GM19193 (cell line): ENCODE measurements around the gene MMS22L.

Source experiments
- POLR2A ChIP-seq: IDR thresholded peaks from 4 replicates; pipeline ENCODE4 v1.6.1; 2011; ENCODE audit not compliant: insufficient read depth, insufficient read length; ENCODE audit errors: extremely low read depth

The MMS22L gene

DNA sequence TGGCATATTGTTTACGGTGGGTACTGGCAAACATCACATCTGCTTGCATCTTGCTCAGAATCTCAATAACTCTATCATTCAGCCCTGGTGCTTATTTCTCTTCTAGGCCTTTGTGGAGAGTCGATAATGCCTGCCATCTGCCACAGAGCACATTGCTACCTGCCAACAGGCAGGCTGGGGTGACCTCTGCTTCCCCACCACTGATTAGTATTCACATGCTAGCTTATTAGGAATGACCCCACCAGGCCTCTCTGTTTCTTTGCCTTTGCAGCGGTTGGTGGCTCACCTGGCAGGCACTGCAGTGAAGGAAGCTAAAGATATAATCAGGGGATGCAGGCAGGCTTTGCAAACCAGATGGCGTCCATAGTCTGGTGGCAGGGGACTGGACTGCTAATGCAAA is 154.5 kb downstream of the MMS22L start:
- no peak for TF ChIP-seq POLR2A

DNA sequence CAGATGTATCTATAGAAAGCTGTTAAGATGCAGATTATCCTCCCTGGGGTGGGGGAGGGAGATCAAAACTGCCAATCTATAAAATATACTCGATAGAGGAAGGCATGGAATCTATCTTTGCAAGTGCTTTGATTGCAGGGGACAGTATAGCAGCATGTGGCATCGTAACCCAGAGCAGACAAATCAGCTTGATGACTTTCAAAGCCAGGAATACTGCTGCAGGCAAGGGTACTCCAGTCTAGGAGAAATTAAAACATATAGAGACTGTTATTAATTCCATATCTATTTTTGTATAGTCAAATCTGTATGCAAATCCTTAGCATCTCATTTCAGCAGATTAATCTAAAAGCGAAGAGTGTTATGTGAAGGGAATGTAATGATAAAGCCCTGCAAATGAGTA is 159.4 kb downstream of the MMS22L start:
- no peak for TF ChIP-seq POLR2A

DNA sequence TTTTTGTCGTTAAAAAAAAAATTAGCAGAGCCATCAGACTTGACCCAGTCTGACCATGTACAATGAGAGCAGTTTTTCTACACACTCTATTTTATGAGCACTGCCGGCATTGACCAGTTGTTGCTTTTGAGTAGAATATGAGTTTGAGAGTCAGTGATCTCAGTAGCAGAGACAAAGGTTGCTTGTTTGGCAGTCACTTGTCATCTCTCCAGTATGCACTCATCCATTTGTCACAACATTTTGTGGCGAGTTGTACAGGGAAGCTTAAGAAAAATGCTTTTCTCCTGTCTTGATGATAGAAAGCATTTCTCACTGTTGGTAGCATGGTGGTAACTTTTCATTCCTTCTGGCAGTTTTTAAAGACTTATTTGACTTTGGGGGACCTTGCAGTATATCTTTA is 159.9 kb downstream of the MMS22L start:
- no peak for TF ChIP-seq POLR2A

DNA sequence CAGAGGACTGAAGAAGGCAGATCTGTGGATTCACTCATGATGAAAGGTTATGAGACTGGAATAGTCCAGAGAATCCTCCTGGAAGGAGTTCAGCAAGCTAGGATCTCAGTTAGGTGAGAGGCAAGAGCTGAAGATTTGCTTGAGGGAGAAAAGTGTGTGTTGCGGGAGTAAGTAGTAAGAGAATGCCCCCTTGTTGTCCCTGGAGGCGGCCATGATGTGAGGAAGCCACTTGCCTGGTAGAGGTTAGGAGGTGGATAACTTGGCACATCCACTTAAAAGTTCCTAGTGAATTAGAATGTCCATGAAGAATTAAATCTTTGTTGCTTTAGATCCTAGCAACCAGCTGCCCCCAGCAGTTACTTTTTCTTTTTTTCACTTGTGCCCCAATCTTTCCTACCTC is 162.5 kb downstream of the MMS22L start:
- TF ChIP-seq POLR2A = no peak

DNA sequence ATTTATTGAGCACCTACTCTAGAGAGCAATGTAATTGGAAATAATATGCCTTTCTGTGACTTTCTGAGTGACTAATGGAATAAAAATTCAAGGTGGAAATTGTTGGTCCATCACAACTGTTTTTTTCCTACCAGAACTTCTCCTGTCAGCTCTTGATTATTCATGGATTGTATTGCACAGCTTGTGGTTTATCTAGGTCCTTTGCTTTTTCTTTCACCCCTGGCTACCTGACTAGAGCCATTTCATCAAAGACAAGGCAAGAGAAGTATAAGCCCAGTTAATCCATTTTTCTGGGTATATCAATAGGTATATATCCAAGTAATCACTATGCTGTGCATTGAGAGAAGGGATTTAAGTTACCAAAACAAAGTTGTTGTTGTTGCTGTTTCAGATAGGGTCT is 168.4 kb downstream of the MMS22L start:
- no peak for TF ChIP-seq POLR2A

DNA sequence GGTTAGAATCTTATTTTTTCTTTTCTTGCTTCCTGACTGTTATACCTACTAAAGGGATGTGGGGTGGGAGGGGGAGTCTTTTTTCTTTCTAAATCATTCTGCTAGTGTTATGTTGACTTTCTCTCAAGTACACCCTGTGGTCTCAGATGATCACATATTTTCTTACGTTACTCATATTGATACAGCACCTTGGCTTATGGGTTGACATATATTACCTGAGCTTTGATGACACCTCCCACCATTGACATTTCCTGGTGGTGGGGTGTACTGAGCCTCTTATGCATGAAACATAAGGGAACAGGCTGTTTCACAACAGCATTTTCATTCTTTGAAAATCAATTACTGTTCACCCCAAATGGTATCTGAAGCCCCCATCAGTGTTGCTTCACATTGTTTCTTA is 169.8 kb downstream of the MMS22L start:
- no peak for TF ChIP-seq POLR2A

DNA sequence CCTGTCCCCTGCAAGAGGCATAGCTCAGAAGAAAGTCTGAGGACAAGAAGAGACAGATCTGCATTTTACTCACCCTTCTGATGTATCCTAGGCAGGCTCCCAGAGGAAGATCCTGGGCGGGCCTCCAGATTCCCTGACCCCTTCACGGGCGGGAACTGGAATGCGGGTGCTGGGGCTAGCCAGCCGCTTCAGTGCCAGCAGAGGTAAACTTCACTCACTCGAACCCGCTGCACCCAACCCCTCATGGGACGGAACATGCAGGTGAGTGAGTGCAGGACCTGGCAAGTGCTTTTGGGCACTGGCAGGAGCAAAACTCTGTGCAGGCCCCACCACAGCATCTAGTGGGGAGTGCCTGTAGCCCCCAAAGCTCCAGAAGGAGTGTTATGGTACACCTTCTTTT is 171.8 kb downstream of the MMS22L start:
- TF ChIP-seq POLR2A = no peak

DNA sequence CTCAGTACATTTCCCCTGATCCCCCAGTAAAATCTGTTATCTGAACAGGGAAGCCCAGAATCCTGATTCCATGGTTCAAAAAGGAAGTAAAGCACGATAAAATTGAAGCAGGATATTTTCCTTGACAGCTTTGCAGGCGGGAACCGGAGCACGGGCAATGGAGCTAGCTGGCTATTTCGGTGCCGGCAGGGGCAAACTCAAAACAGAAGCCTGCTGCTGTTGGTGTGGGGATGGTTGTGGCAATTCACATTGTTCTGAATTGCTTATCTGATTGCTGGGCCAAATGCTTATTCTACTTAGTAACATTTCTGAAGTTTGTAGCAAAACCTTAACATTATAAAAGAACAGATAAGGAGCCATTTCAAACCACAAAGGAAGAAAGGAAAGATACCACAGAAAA is 172.4 kb downstream of the MMS22L start:
- TF ChIP-seq POLR2A = no peak

DNA sequence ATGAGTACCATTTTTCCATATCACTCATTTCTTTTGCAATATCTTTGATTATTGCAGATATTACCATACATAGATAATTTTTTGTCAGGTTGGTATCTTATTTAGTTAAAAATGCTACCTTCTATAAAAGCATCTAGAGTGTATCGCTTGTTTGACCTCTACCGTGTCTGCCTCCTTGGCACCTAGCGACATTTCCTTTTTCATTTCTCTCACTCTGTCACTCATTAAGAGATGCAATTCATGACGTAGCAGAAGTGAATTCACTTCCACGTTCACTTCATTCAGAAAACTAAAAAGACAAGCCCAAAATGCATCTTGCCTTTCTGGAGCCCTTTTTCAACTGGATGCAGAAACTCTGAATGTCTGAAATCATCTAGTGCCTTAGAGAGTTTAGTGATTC is 172.9 kb downstream of the MMS22L start:
- TF ChIP-seq POLR2A = no peak

DNA sequence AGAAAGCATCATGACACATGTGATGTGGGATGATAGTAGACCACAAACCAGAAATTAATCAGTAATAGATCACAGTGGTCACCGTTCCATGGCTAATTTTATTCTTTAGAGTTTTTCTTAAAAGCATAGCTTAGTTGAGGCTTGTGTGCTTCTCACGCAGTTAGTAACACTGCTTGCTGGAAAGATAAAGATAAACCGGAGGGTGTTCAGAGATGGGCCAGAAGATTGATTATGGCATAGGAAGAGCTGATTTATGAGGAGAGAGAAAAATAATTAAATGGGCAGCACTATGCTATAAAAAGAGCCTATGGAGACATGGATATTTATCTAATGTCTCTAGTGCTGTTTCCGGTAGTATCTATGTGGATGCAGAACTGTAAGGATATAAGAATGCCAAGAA is 173.6 kb downstream of the MMS22L start:
- no peak for TF ChIP-seq POLR2A

DNA sequence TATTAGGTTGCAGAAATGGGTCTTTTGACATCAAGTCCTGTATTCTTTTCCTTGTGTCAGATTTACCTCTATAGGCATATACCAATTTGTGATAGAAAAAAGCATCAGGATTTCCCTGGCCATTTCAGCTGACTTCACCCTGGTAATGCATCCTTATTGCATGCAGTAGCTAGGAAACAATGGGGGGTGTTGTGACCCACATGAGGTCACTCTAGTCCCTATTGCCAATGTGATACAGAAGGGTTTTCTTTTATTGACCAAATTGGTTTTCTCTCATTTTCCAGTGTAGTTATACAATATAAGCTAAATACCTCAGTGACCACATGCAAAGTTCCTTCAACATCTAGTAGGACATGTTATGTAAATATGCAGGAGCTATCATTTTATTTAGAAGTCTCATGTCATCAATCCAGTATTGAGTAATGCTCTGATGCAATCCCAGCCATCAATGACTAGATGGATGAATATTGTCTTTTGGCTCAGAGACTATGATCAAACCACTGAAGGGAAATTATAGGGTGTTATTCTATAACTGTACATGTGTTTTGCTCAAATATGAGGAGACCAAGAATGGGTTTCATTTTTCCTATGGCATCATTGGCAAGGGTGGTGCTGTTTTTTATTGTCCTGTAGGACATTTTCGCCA is 180.7 kb downstream of the MMS22L start:
- no peak for TF ChIP-seq POLR2A

DNA sequence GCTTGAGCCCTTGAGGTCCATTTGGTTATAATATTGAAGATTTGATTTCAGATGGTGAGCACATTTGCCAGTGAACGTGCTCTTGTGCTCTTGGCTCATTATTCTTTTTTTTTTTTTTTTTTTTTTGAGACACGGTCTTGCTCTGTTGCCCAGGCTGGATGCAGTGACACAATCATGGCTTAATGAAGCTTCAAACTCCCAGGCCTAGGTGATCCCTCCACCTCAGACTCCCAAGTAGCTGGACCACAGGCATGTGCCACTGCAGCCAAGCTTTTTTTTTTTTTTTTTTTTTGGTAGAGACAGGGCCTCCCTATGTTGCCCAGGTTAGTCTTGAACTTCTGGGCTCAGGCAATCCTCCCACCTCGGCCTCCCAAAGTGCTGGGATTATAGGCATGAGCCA is 182.3 kb downstream of the MMS22L start:
- no peak for TF ChIP-seq POLR2A

DNA sequence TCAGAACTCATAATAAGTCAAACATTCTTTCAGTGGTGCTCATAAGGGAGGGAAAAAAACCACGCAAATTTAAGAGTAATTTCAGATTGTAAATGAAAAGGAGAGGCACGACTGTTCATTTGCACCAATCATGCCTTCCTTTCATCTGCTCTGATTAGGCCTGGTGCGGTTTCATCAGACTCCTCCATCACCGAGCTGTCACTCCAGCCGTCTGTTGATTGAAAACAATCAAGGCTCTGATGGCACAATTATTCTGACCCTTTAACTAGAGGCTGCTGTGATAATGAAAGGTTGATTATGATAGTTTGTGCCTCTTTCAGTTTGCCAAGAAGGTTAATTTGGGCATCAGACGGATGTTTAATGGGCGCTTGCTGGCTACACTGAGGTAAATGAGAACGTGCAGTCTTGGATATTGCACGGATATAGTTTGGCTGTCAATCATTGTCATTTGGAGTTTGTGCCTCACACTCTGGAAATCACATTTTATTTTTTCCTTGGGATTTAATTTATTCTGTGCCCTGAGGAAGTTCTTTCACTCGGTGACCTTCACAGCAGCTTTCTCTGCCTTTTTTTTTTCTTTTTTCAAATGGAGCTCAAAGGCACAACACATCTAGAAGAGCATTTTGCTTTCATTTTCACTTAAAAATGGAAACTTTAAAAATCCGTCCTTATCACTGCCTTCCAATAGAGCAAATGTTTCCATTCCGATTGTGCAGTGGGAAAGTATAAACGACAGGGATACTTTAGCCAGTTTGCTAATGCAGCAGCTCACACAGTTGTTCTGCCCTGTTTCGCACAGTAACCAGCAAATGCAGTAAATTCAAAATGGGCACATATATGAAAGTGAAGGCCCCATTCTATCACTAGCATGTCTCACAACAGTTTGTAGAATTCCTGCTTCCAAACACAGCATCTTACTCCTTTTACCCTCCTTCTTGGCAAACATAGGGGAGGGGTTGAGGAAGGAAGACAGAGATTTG is 185.7 kb downstream of the MMS22L start:
- no peak for TF ChIP-seq POLR2A

DNA sequence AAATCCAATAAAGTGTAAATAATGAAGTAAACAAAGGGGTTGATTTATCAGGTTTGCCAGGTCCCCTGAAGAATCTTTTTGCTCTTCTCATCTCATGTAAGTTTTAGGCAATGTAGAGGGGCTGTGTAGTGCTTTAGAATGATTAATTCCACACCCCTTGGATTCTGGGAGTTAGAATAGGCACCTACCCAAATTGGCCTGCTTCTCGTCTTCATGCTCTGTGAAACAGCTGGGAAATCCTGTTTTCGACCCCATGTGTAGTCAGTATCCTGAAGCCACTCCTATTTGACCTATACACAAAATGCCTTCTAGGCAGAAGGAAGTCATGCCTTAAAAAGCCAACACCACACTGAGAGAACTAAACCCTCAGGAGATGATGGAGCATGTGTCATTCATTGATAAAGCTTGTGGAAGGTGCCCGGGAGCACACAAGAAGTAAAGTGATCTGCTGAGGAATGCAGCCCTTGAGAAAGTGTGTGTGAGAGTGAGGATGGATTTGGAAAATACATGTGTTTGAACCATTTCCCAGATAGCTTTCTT is 187.6 kb downstream of the MMS22L start:
- TF ChIP-seq POLR2A = no peak

DNA sequence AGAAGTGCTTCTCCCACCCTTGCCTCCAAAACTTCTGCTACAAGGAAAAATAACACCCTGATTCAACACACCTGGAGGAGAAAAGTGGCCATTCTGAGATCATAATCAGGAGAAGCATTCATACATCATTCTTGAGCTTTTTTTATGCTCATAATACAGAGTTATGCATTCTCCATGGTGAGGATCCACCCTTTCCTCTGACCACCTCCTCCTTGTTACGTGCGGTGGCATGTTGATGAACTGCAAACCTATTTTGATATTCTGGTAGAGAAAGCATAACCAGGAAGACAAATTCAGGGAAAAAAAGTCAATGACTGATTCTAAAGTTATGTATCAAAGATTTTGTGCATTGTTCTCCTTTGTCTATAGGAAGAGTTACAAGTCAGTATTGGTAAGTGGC is 188.6 kb downstream of the MMS22L start:
- TF ChIP-seq POLR2A = no peak
